Epithelial cell of esophagus (primary cell): Measurements from ENCODE around the gene HORMAD1.

Source experiments
- DNase-seq: peaks from one replicate; pipeline ENCODE4 v3.0.0; 2010; ENCODE audit warnings: low read depth
- H3K4me3 ChIP-seq: 2 replicates; pipeline ENCODE4 v1.5.1; 2011; ENCODE audit warnings: mild to moderate bottlenecking, low read length, control low read depth
- CTCF ChIP-seq: IDR thresholded peaks from 2 replicates; pipeline ENCODE4 v1.5.1; 2011; ENCODE audit warnings: low read depth, mild to moderate bottlenecking, low read length, control low read depth, inconsistent platforms; ENCODE audit not compliant: insufficient read depth; ENCODE audit errors: missing control alignments

The HORMAD1 gene

GRCh38 chr1:150696995-150697927 is 23.4 kb downstream of the HORMAD1 start, which contains the start of gene GOLPH3L:
Gene GOLPH3L (minus strand): TSS chr1:150697154. CDS start chr1:150694838, 2,316 bp downstream.
- peak; percentile 100 for DNase-seq
- peak within 1 kb of the TSS; percentile 87 for H3K4me3 ChIP-seq
- TF ChIP-seq CTCF = peak; percentile 34

- DNase-seq = peak; percentile 24
- peak overlapping the region; percentile 87 for H3K4me3 ChIP-seq
- TF ChIP-seq CTCF = no peak
Observed at GRCh38 chr1:150696590-150696989, 24.1 kb downstream of the HORMAD1 start.

GRCh38 chr1:150696162-150696561 is 24.5 kb downstream of the HORMAD1 start:
- DNase-seq = peak; percentile 30
- H3K4me3 ChIP-seq = peak overlapping the region; percentile 87
- TF ChIP-seq CTCF = no peak

- peak overlapping the region; percentile 87 for H3K4me3 ChIP-seq
- DNase-seq = peak; percentile 62
- TF ChIP-seq CTCF = no peak
Observed at GRCh38 chr1:150695561-150695960, 25.1 kb downstream of the HORMAD1 start.

GRCh38 chr1:150692720-150693119 is 28.0 kb downstream of the HORMAD1 start:
- H3K4me3 ChIP-seq = no peak overlapping the region
- DNase-seq = peak; percentile 7
- TF ChIP-seq CTCF = no peak

- H3K4me3 ChIP-seq = no peak overlapping the region
- no peak for DNase-seq
- no peak for TF ChIP-seq CTCF
Observed at GRCh38 chr1:150688763-150689162, 31.9 kb downstream of the HORMAD1 start.
